ENCODE data around the gene PPP1R18. TPM values are rescaled to one million over a fixed set of nuclear protein-coding genes. Genes with fewer than 3 reads are reported as not detected.

Gene PPP1R18
- total and polyA plus RNA-seq, 2 of the 4 experiments (the other 2 are of a cell fraction) = 31.9 to 134 TPM

DNA sequence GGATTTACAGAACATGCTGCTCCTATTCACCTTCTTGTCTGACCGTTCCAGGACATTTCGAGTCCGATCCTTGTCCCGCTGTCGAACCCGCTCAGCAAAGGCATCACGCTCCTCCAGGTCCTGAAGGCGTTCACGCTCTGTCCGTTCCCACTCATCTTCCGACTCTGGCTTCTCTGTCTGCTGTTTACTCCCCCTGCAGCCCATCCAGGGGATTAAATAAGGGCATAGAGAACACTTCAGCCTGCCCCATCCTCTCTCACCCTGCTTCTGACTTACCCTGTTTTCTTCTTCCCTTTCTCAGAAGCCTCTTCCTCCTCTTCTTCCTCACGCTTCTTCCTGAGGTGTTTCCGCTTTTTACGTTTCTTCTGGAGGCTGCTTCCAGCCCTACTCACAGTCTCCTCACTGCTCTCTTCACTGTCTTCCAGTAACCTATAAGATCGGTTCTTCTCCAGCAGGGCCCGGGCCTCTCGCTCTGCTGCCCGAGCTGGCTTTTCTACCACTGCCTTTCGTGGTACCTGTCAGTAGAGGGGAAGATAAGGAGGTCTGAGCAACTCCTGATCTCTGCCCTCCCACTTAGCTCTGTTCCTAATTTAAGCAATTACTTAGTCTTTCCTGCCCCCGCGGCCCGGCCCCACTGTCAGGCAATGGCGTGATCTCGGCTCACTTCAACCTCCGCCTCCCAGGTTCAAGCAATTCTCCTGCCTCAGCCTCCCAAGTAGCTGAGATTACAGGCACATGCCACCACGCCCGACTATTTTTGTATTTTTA lies 15.5 kb downstream of the PPP1R18 start:
- in situ Hi-C loops (cut with MboI; ENCODE audit: low sequenced_read_pairs) = no loop called here

More for the DNA sequence above, 15.5 kb downstream of the PPP1R18 start:
- Histone ChIP-seq H3K56ac (ENCODE audit: extremely low read depth, insufficient read depth, low read length) (no peak overlapping the region), H4K91ac (ENCODE audit: insufficient read depth, low read depth, low read length) (no peak overlapping the region), H3K18ac (ENCODE audit: low read depth, low read length) (no peak overlapping the region), H3K4me2 (ENCODE audit: low read depth, low read length) (no peak overlapping the region), H3K4ac (ENCODE audit: low read depth, low read length) (no peak overlapping the region), H2BK20ac (ENCODE audit: low read depth, low read length) (no peak overlapping the region), H2BK15ac (ENCODE audit: low read depth, low read length) (no peak overlapping the region), H3K27ac (ENCODE audit: insufficient read depth, low read length) (no peak overlapping the region), H4K5ac (ENCODE audit: low read depth, low read length) (no peak overlapping the region), H2AFZ (replicated peaks; ENCODE audit: low read length, poor library complexity) (no peak overlapping the region), H2BK120ac (ENCODE audit: low read depth, low read length) (no peak overlapping the region), H3K27me3 (ENCODE audit: control insufficient read depth, insufficient read depth, low read length) (no peaks in the 10 kb centered on the region), H3K79me1 (ENCODE audit: low read depth in 1 of 2, low read length in 2 of 2) (peaks cover 13 to 24% of the 10 kb centered on the region in 2 experiments), H4K20me1 (ENCODE audit: insufficient read depth, low read length) (peaks cover 4% of the 10 kb centered on the region; the same call in 1 of the 2 replicates), H3K9ac (ENCODE audit: low read depth, low read length) (no peak overlapping the region), H3K36me3 (ENCODE audit: control insufficient read depth, insufficient read depth, low read length) (peaks cover 27% of the 10 kb centered on the region), H3K4me1 (ENCODE audit: control insufficient read depth, insufficient read depth, low read length) (peaks cover 3% of the 10 kb centered on the region; the same call in 1 of the 2 replicates), H4K8ac (ENCODE audit: low read depth in 2 of 2, low read length in 2 of 2) (no peak overlapping the region), H3K9me1 (ENCODE audit: insufficient read depth, low read length) (no peaks in the 10 kb centered on the region), H2AK9ac (replicated peaks; ENCODE audit: low read depth, low read length, poor library complexity) (peak overlapping the region; percentile 85), H2BK5ac (ENCODE audit: low read depth, low read length, poor library complexity, severe bottlenecking) (no peak overlapping the region), H3K4me3 (ENCODE audit: insufficient read depth, low read depth, low read length) (no peak overlapping the region), H2AK5ac (ENCODE audit: low read depth, low read length) (no peak overlapping the region), H3K9me3 (ENCODE audit: control insufficient read depth, insufficient read depth, low read length) (no peaks in the 10 kb centered on the region), H3K14ac (replicated peaks; ENCODE audit: low read depth, low read length) (no peak overlapping the region), H3K23ac (ENCODE audit: low read depth, low read length) (no peak overlapping the region)
- no peak for ATAC-seq (ENCODE audit: low read depth)
- dilution Hi-C loops (cut with HindIII; ENCODE audit: low sequenced_read_pairs, unreplicated experiment) = no loop called here
- 92% methylated on average over 12 of the region's 27 CpGs; no CpG with 5 or more reads in 1 of the 2 experiments for WGBS, 2 experiments (ENCODE audit: extremely low coverage in 2 of 2, insufficient read length in 1 of 2)
- POLR2A ChIA-PET (ENCODE audit: unreplicated experiment) = no interaction called here
- CTCF ChIA-PET = no interaction called here
- TF ChIP-seq RFX5 (IDR thresholded peaks at IDR 0.05; ENCODE audit: low read depth, low read length) (no peak), POLR2A (IDR thresholded peaks at IDR 0.05; ENCODE audit: low read depth, low read length) (no peak)
- TF ChIP-seq, protein P1, sequence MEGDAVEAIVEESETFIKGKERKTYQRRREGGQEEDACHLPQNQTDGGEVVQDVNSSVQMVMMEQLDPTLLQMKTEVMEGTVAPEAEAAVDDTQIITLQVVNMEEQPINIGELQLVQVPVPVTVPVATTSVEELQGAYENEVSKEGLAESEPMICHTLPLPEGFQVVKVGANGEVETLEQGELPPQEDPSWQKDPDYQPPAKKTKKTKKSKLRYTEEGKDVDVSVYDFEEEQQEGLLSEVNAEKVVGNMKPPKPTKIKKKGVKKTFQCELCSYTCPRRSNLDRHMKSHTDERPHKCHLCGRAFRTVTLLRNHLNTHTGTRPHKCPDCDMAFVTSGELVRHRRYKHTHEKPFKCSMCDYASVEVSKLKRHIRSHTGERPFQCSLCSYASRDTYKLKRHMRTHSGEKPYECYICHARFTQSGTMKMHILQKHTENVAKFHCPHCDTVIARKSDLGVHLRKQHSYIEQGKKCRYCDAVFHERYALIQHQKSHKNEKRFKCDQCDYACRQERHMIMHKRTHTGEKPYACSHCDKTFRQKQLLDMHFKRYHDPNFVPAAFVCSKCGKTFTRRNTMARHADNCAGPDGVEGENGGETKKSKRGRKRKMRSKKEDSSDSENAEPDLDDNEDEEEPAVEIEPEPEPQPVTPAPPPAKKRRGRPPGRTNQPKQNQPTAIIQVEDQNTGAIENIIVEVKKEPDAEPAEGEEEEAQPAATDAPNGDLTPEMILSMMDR (conservative IDR thresholded peaks at IDR 0.05; ENCODE audit: low read depth, low read length) = peak; percentile 17; the same call in 1 of the 2 replicates
- TF ChIP-seq, protein P2, sequence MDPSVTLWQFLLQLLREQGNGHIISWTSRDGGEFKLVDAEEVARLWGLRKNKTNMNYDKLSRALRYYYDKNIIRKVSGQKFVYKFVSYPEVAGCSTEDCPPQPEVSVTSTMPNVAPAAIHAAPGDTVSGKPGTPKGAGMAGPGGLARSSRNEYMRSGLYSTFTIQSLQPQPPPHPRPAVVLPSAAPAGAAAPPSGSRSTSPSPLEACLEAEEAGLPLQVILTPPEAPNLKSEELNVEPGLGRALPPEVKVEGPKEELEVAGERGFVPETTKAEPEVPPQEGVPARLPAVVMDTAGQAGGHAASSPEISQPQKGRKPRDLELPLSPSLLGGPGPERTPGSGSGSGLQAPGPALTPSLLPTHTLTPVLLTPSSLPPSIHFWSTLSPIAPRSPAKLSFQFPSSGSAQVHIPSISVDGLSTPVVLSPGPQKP (IDR thresholded peaks at IDR 0.05; ENCODE audit: borderline replicate concordance, low read depth, low read length) = no peak
- BruUV-seq (replicated peaks) = no TSS peak
- intact Hi-C loops (cut with micrococcal nuclease) = no loop called here
- DNase-seq = no peak

Data from IMR-90 (cell line).